Esophagus muscularis mucosa (tissue), 3 donors: ENCODE measurements around the gene PDE1C.

Experiments
- POLR2A ChIP-seq: fragments of 450-650 bp; IDR thresholded peaks from one replicate; pipeline ENCODE4 v1.6.1; 2017; ENCODE audit warnings: antibody characterized with exemption, moderate library complexity, mild to moderate bottlenecking, low read depth
- POLR2AphosphoS5 ChIP-seq, 2 donors: sonication (generic); formaldehyde crosslinking; IDR thresholded peaks; one replicate each; pipeline ENCODE4 v1.6.1; 2017; ENCODE audit warnings: antibody characterized with exemption in 2 of 2
- TF ChIP-seq, protein P1 (sequence below), 3 experiments: fragments of 200-600 bp in 2 of 3; fragments of 450-650 bp in 1 of 3; sonication (generic) in 2 of 3; IDR thresholded peaks; one replicate each; pipeline ENCODE4 v1.5.1; 2017 to 2019; ENCODE audit warnings: antibody characterized with exemption in 3 of 3, mild to moderate bottlenecking in 2 of 3, moderate library complexity in 1 of 3

DNA sequence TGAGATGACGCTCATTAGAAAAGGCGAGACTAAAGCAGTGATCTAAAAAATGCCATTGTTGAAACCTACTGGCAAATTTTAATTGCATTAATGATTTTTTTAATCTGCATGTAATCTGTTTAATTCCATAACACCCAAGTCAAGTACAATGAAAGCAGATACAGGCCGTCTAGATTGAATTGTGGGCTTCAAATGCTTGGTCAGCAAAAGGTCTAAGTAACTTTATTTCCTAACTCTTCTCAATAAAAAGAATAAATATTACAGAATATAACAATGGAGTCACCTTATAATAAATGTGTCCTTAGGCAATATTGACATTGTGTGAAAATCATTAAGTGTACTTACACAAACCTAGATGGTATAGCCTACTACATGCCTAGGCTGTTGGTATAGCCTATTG lies 20.6 kb downstream of the PDE1C start:
- TF ChIP-seq, protein P1, sequence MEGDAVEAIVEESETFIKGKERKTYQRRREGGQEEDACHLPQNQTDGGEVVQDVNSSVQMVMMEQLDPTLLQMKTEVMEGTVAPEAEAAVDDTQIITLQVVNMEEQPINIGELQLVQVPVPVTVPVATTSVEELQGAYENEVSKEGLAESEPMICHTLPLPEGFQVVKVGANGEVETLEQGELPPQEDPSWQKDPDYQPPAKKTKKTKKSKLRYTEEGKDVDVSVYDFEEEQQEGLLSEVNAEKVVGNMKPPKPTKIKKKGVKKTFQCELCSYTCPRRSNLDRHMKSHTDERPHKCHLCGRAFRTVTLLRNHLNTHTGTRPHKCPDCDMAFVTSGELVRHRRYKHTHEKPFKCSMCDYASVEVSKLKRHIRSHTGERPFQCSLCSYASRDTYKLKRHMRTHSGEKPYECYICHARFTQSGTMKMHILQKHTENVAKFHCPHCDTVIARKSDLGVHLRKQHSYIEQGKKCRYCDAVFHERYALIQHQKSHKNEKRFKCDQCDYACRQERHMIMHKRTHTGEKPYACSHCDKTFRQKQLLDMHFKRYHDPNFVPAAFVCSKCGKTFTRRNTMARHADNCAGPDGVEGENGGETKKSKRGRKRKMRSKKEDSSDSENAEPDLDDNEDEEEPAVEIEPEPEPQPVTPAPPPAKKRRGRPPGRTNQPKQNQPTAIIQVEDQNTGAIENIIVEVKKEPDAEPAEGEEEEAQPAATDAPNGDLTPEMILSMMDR (IDR thresholded peaks at IDR 0.05): no peak
- TF ChIP-seq POLR2AphosphoS5 (IDR thresholded peaks at IDR 0.05) (no peak), POLR2A (no peak)
